HEK293 (cell line): Measurements from ENCODE around the gene KLRB1.

Experiments
- CTCF ChIA-PET: fragments of 350-600 bp; formaldehyde crosslinking; extraction: SDS; loops from one replicate; lab custom pipeline; 2021; ENCODE audit warnings: antibody characterized with exemption; lab: Yijun Ruan, JAX
- POLR2A ChIA-PET: fragments of 300-600 bp; formaldehyde crosslinking; extraction: SDS; loops from one replicate; lab custom pipeline; 2020; ENCODE audit warnings: antibody characterized with exemption, inconsistent platforms; lab: Yijun Ruan, JAX
- H3K27ac ChIP-seq: fragments of 200-500 bp; sonication (Bioruptor generic); 2 replicates; pipeline ENCODE4 v1.5.1; 2014; ENCODE audit warnings: low read depth, low read length, control low read depth, inconsistent platforms; ENCODE audit errors: extremely low read depth
- H3K36me3 ChIP-seq, 2 experiments: fragments of 200-500 bp in 1 of 2; sonication (Bioruptor generic) in 1 of 2; 1 replicate in 1 of 2; 2 replicates in 1 of 2; pipeline ENCODE4 v1.5.1; 2014 to 2017; ENCODE audit warnings: inconsistent platforms in 2 of 2, low read length in 2 of 2; ENCODE audit not compliant: control insufficient read depth in 2 of 2, insufficient read depth in 1 of 2
- H3K4me1 ChIP-seq: fragments of 200-500 bp; sonication (Bioruptor generic); 2 replicates; pipeline ENCODE4 v1.5.1; 2014; ENCODE audit warnings: mild to moderate bottlenecking, low read length, inconsistent platforms; ENCODE audit not compliant: control insufficient read depth, insufficient read depth
- H3K4me3 ChIP-seq: 2 replicates; pipeline ENCODE4 v1.5.1; 2011; ENCODE audit warnings: low read depth, mild to moderate bottlenecking, control low read depth, low read length, moderate library complexity
- H3K9me3 ChIP-seq: fragments of 200-500 bp; sonication (Bioruptor generic); 2 replicates; pipeline ENCODE4 v1.5.1; 2014; ENCODE audit warnings: low read depth, low read length, inconsistent platforms; ENCODE audit not compliant: control insufficient read depth, insufficient read depth
- ELK4 ChIP-seq: IDR thresholded peaks from 2 replicates; pipeline ENCODE4 v1.6.1; 2011; ENCODE audit warnings: mild to moderate bottlenecking, low read depth, low read length, borderline replicate concordance
- GLI2 ChIP-seq: fragments of 450-650 bp; formaldehyde crosslinking; IDR thresholded peaks from 2 replicates; pipeline ENCODE4; 2017; ENCODE audit warnings: missing biosample characterization, missing genetic modification characterization, low read depth, borderline replicate concordance
- HIC1 ChIP-seq: fragments of 450-650 bp; formaldehyde crosslinking; IDR thresholded peaks from 2 replicates; pipeline ENCODE4 v1.5.1; 2016; ENCODE audit warnings: missing biosample characterization, missing genetic modification characterization
- MZF1 ChIP-seq: fragments of 450-650 bp; formaldehyde crosslinking; IDR thresholded peaks from 2 replicates; pipeline ENCODE4 v1.5.1; 2017; ENCODE audit warnings: missing biosample characterization, missing genetic modification characterization, borderline replicate concordance
- PATZ1 ChIP-seq: fragments of 450-650 bp; formaldehyde crosslinking; IDR thresholded peaks from 2 replicates; pipeline ENCODE4 v1.5.1; 2016; ENCODE audit warnings: missing biosample characterization, missing genetic modification characterization
- SALL2 ChIP-seq: fragments of 450-650 bp; formaldehyde crosslinking; IDR thresholded peaks from 2 replicates; pipeline ENCODE4 v1.5.0; 2017; ENCODE audit warnings: missing biosample characterization, mild to moderate bottlenecking, missing genetic modification characterization, borderline replicate concordance
- ZBTB1 ChIP-seq: fragments of 450-650 bp; formaldehyde crosslinking; IDR thresholded peaks from 2 replicates; pipeline ENCODE4 v1.5.1; 2016; ENCODE audit warnings: missing biosample characterization, missing genetic modification characterization
- ZBTB10 ChIP-seq: fragments of 450-650 bp; formaldehyde crosslinking; IDR thresholded peaks from 2 replicates; pipeline ENCODE4 v1.5.1; 2016; ENCODE audit warnings: missing biosample characterization, missing genetic modification characterization
- ZBTB48 ChIP-seq: fragments of 450-650 bp; formaldehyde crosslinking; IDR thresholded peaks from 2 replicates; pipeline ENCODE4 v1.5.1; 2016; ENCODE audit warnings: missing biosample characterization, missing genetic modification characterization
- ZEB2 ChIP-seq: fragments of 450-650 bp; formaldehyde crosslinking; IDR thresholded peaks from 2 replicates; pipeline ENCODE4 v1.5.1; 2016; ENCODE audit warnings: missing biosample characterization, missing genetic modification characterization
- ZFP41 ChIP-seq: fragments of 450-650 bp; formaldehyde crosslinking; IDR thresholded peaks from 2 replicates; pipeline ENCODE4 v1.5.1; 2016; ENCODE audit warnings: missing biosample characterization, missing genetic modification characterization, borderline replicate concordance
- ZIC2 ChIP-seq: fragments of 450-650 bp; formaldehyde crosslinking; IDR thresholded peaks from 2 replicates; pipeline ENCODE4 v1.5.1; 2016; ENCODE audit warnings: missing biosample characterization, missing genetic modification characterization
- ZNF112 ChIP-seq: fragments of 450-650 bp; formaldehyde crosslinking; IDR thresholded peaks from 2 replicates; pipeline ENCODE4 v1.5.0; 2017; ENCODE audit warnings: missing biosample characterization, missing genetic modification characterization
- ZNF114 ChIP-seq: fragments of 450-650 bp; formaldehyde crosslinking; IDR thresholded peaks from 2 replicates; pipeline ENCODE4 v1.5.0; 2017; ENCODE audit warnings: missing biosample characterization, missing genetic modification characterization
- ZNF132 ChIP-seq: fragments of 450-650 bp; formaldehyde crosslinking; IDR thresholded peaks from 2 replicates; pipeline ENCODE4 v1.5.1; 2017; ENCODE audit warnings: missing biosample characterization, missing genetic modification characterization, borderline replicate concordance
- ZNF202 ChIP-seq: fragments of 450-650 bp; formaldehyde crosslinking; IDR thresholded peaks from 2 replicates; pipeline ENCODE4 v1.5.1; 2016; ENCODE audit warnings: missing biosample characterization, missing genetic modification characterization, borderline replicate concordance
- ZNF23 ChIP-seq: fragments of 450-650 bp; formaldehyde crosslinking; IDR thresholded peaks from 2 replicates; pipeline ENCODE4 v1.5.1; 2016; ENCODE audit warnings: missing biosample characterization, missing genetic modification characterization, borderline replicate concordance
- ZNF350 ChIP-seq: fragments of 450-650 bp; formaldehyde crosslinking; IDR thresholded peaks from 2 replicates; pipeline ENCODE4 v1.5.0; 2017; ENCODE audit warnings: missing biosample characterization, mild to moderate bottlenecking, missing genetic modification characterization
- ZNF473 ChIP-seq: fragments of 450-650 bp; formaldehyde crosslinking; IDR thresholded peaks from 2 replicates; pipeline ENCODE4 v1.5.1; 2017; ENCODE audit warnings: missing biosample characterization, missing genetic modification characterization
- ZNF488 ChIP-seq: fragments of 450-650 bp; formaldehyde crosslinking; IDR thresholded peaks from 2 replicates; pipeline ENCODE4 v1.5.1; 2016; ENCODE audit warnings: missing biosample characterization, missing genetic modification characterization
- ZNF510 ChIP-seq: fragments of 450-650 bp; formaldehyde crosslinking; IDR thresholded peaks from 2 replicates; pipeline ENCODE4 v1.5.1; 2018; ENCODE audit warnings: mild to moderate bottlenecking, missing genetic modification characterization, missing biosample characterization; ENCODE audit not compliant: insufficient replicate concordance
- ZNF548 ChIP-seq: fragments of 450-650 bp; formaldehyde crosslinking; IDR thresholded peaks from 2 replicates; pipeline ENCODE4 v1.5.1; 2016; ENCODE audit warnings: missing biosample characterization, missing genetic modification characterization
- ZNF664 ChIP-seq: fragments of 450-650 bp; formaldehyde crosslinking; IDR thresholded peaks from 2 replicates; pipeline ENCODE4 v1.5.1; 2016; ENCODE audit warnings: missing biosample characterization, missing genetic modification characterization

The KLRB1 gene

GRCh38 chr12:9642606-9643265 is 35.0 kb upstream of the KLRB1 start:
- TF ChIP-seq ZBTB10 (tag by site-specific recombination) (no peak), ZNF350 (tag by site-specific recombination) (no peak), ZBTB48 (tag by site-specific recombination) (no peak), SALL2 (tag by site-specific recombination) (no peak), ZNF488 (tag by site-specific recombination) (no peak), GLI2 (tag by site-specific recombination) (no peak), ELK4 (no peak), PATZ1 (tag by site-specific recombination) (no peak), ZNF510 (no peak)
- Histone ChIP-seq H3K9me3 (no peaks in the 10 kb centered on the region), H3K27ac (no peak overlapping the region), H3K4me1 (no peaks in the 10 kb centered on the region), H3K4me3 (no peak overlapping the region), H3K36me3 (no peaks in the 10 kb centered on the region)
- CTCF ChIA-PET = interaction anchor here (0.6 kb wide), 1 partner anchor 419 kb away, joined by 3 read pairs; no protein-coding TSS in a partner anchor
- POLR2A ChIA-PET = no interaction called here

- CTCF ChIA-PET = interaction anchor here (1.3 kb wide), 1 partner anchor 68 kb away, joined by 3 read pairs; no protein-coding TSS in a partner anchor
- Histone ChIP-seq H3K4me1 (no peaks in the 10 kb centered on the region), H3K27ac (no peak overlapping the region), H3K36me3 (no peaks in the 10 kb centered on the region), H3K4me3 (no peak overlapping the region), H3K9me3 (no peaks in the 10 kb centered on the region)
- POLR2A ChIA-PET = no interaction called here
- TF ChIP-seq ZEB2 = no peak
- no peak for TF ChIP-seq ZNF202 (tag by site-specific recombination)
- TF ChIP-seq ZNF664 (tag by site-specific recombination) = no peak
- no peak for TF ChIP-seq ZFP41 (tag by site-specific recombination)
- TF ChIP-seq ZNF114 = no peak
- no peak for TF ChIP-seq ZNF548
- no peak for TF ChIP-seq ZNF112
- TF ChIP-seq MZF1 = no peak
- no peak for TF ChIP-seq ZNF473 (tag by site-specific recombination)
- no peak for TF ChIP-seq ZIC2 (tag by site-specific recombination)
- no peak for TF ChIP-seq ZNF350 (tag by site-specific recombination)
- TF ChIP-seq ZBTB1 (tag by site-specific recombination) = no peak
- TF ChIP-seq ZNF23 (tag by site-specific recombination) = no peak
- no peak for TF ChIP-seq HIC1 (tag by site-specific recombination)
- TF ChIP-seq ZNF132 (tag by site-specific recombination) = no peak
Observed at GRCh38 chr12:9640024-9640423, 32.3 kb upstream of the KLRB1 start.
